Epidermal melanocyte (primary cell): Measurements from ENCODE around the gene ME2.
"Not testable (repeated sequence)": the region's sequence is repeated elsewhere in the genome, so short reads cannot be mapped to it uniquely, and the experiment has no call there.

Source experiments
- DNase-seq: peaks from one replicate; pipeline ENCODE4 v3.0.0; 2011; ENCODE audit warnings: low spot score; ENCODE audit not compliant: insufficient read length

The ME2 gene

DNA sequence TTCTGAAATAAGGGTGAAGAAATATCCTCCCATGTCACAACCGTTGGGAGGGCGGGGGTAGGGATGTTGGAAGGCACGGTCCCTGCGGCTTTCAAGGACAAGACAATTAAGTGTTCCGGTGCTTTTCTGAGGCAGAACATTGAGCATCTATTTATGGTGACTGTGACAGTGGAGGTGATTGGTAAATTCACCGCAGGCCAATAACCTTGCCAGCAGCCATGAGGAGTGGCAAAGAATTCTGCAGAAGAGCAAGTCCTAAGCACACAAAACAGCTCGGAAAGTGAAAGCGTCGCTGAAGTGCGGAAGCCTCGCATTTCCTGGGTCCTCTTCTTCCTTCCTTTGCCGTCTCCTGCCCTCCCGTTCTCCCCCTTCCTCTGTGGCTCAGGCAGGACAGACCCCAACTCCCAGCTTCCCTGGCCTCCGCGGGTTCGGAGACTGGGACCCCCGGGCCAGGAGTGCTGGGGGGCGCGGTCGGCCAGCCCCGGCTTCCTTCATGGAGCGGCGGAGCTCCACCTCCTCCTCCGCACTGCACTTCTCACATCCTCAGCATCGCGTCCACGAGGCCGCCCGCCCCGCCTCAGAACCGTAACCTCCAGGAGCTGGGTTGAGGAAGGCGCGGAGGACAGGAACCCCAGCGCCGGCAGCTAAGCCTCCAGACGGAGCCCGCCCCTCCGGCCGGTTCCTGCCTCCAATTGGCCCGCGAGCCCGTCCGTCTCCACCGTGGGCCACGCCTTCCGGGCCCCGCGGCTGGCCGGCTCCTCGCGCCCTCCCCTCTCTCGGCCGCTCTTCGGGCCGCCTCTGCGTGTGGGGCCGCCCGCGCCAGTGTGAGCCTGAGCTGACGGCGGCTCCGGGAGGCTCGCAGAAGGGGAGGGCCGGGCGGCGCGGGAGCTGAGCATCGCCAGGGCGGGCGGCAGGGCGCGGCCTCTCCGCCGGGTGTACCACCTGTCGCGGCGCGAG, at the start of gene ME2:
ME2 (plus strand) TSS at position 774 of the 957 bp plus-strand sequence. CDS start 16,703 bp downstream, outside the sequence.
- DNase-seq = peak; percentile 75

DNA sequence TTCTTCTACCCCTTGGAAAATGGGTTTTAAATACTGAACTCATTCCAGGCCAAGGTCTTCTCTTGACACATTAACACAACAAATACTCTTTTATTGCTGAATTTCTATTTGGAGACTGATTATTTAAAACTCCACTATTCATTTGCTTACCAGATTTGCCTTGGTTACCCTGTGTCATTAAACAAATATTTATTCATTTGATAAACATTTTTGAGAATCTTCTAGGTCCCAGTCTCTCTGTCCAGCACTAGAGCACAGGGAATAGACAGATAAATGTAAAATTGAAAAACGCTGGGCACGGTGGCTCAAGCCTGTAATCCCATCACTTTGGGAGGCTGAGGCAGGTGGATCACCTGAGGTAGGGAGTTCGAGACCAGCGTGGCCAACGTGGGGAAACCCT, 49.3 kb upstream of the ME2 start:
- no peak for DNase-seq

DNA sequence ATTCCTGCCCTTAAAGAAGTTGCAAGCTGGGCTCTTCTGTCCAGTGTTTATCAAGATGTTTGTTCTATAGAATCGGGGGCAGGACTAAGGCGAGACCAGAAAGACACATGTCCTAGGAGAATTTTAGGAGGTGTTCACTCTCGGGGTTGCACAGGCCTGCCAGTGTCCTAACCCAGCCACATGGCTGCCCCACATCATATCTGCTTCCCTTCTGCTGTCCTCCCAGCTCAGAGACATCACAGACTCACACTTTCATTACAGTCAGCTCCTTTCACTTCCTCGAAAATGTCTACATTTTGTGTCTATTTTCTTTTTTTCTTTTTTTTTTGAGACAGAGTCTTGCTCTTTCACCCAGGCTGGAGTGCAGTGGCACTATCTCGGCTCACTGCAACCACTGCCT, 48.4 kb upstream of the ME2 start:
- DNase-seq = no peak

DNA sequence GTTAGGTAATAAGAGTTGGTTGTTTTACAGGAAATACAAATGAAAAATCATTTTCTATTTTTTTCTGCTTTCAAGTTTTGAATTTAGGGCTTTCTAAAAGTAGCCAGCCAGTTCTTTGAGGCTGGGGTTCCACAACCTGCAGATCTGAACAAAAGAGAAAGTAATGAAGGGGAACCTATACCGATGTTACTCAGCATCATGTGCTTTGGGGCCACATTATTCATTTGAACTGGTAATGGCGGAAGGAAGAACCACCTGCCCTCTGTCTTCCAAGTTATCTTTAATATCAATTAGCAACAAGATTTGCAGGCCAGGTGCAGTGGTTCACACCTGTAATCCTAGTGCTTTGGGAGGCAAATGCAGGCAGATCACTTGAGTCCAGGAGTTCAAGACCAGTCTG, 46.2 kb upstream of the ME2 start:
- no peak for DNase-seq

DNA sequence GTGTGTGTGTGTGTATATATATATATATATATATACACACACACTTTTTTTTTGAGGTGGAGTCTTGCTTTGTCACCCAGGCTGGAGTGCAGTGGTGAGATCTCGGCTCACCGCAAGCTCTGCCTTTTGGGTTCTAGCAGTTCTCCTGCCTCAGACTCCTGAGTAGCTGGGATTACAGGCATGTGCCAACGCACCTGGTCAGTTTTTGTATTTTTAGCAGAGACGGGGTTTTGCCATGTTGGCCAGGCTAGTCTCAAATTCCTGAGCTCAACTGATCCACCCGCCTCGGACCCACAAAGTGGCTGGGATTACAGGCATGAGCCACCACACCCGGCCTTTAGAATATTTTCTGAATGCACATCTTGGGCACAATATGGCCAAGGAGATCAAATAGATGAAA, 45.4 kb upstream of the ME2 start:
- not testable (repeated sequence) for DNase-seq

DNA sequence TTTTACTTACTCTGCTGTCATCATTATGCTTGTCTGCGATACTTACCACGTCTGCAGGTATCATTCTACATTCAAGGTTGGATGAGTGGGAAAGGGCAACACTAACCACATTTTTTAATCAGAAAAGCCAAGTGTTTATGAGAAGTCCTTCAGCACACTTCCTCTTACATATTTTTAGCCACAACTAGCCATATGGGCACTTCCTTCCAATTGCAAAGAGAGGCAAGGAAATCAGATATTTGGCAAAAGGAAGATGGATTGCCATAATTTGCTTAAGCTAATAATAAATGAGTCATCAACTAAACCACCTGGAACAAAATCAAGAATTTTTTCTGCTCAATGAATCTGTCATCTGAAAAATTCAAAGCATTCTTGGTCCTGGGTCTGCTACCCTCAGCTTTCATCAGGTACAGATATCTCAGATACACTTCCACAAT, 42.4 kb upstream of the ME2 start:
- DNase-seq = no peak

DNA sequence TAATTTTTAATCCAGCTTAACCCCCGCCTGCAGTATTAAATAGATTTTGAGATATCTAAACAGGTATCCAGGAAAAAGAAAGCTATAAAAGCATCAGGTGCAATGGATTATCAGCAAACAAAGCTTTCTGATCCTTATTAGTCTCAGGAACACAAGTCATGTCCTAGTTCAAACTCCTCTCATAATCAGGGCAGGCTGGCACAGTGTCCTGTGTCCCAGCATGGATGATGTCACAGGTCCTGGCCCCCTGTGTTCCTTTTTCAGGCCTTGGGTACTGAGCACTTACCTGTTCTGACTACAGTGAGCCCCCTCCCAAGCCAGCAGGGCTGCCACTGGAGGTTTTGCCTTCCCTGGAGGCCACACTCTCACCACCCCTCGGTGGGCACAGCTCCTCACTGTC, 39.6 kb upstream of the ME2 start:
- DNase-seq = no peak

DNA sequence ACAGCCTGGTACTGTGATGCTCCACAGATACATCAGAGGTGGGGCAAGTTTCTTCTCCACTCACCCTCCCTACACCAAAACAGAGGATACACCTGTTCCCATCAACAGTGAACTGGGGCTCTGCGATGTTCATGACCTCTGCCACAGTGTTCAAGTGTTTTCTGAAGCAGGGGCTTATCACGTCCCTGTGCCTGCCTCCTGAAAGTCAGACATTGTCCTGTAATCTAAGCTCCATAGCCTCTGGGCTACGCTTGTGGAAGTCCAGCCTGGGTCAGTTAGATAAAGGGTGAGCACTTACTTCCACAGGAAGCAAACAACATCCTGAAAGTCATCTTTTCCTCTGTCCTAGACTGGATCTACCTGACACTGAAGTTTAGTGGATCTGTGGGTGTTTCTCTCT, 38.9 kb upstream of the ME2 start:
- DNase-seq = no peak

DNA sequence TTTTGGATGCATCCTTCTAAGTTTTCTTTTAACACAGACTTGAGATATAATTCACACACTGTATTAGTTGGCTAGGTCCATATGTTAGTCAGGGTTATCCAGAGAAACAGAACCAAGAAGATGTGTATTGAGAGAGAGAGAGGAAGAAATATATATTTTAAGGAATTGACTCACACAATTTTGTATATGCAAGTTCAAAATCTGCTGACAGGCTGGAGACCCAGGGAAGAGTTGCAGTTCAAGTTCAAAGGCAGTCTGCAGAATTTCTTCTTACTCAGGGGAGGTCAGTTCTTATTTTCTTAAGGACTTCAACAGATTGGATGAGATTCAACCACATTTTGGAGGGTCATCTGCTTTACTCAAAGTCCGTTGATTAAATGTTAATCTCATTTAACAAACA, 36.1 kb upstream of the ME2 start:
- no peak for DNase-seq

DNA sequence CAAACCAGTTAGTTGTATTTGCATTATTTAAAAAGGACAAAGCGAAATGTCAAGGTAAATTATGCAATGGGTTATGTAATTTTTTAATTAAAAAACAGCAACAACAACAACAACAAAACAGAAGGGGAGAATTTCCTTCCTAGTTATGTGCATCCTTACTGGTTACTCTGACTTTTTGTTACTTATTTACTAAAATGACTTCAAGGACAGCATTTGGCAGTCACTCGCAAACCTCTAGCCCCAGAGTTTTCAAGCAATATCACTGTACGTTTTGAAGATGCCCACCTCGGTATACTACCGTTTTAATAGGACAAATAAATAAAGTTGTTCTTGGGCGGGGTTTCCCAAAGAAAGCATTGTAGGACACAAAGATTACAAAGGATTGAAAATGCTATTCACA, 34.4 kb upstream of the ME2 start:
- no peak for DNase-seq

DNA sequence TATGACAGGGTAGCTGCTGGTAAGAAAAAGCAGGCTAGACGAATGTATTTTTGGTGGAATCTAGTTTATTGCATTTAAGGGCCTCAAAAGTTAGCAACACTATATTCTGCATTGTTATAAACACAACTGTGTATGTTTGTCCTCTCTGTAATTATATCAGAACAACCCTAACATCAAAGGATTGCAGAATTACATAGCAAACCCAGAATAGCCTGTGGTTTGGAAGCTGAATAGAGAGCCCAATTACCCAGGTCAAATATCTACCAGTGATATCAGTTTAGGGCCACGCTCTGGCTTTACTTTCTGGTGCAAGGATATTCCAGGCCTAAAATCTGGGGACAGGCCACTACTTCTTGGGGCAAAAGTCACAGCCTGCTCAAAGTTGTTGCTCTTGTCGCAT, 34.0 kb upstream of the ME2 start:
- DNase-seq = no peak

DNA sequence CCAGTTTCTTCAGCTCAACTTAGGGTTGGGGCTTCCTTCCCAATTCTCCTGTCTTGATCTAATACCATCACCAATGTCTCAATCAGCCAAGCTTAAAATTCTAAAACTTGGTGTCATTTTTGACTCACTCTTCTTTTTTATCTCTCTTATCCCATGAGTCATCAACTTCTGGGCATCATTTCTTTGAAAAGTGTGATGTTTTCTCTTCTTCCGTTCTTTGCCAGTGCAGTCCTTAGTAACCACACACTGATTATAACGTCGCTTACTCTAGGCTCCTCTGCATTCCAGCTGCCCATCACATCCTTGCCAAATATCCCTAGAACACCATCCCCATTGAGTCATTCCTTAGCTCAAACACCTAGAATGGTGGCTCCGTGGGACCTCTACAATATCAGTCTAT, 31.7 kb upstream of the ME2 start:
- no peak for DNase-seq

DNA sequence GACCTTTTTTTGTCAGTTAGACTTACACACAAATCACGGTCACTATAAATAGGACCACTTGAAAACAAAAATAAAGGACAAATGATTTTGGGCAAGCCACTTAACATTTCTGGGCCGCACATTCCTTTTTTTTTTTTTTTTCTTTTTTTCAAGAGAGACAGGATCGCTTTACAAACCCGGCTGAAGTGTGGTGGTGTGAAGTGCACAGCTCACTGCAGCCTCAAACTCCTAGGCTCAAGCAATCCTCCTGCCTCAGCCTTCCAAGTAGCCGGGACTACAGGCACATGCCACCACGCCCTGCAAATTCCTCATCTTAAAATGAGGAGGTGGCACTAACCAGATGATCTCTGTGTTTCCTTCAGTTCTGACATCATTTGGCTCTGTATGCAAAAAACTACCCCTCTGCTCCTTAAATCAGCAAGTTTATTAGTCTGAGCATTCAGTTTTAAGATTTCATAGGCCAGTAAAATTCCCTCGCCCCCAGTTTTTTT, 30.8 kb upstream of the ME2 start:
- no peak for DNase-seq

DNA sequence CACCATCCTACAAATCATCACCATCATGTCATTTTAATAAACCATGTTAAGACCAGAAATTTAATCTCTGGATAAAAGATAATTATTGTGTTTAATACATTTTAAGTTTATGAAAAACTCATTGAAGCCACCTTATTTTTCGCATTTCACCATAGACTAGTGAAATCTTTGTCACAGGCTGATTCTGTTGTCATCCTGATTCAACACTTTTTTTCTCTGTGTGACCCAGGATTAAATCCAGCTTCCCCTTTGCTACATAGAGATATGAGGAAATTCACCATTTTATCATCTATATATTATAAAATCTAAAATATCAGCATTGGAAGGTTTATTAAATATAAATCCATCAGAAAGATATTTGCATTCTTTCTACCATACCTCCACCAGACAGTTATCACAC, 29.9 kb upstream of the ME2 start:
- no peak for DNase-seq

DNA sequence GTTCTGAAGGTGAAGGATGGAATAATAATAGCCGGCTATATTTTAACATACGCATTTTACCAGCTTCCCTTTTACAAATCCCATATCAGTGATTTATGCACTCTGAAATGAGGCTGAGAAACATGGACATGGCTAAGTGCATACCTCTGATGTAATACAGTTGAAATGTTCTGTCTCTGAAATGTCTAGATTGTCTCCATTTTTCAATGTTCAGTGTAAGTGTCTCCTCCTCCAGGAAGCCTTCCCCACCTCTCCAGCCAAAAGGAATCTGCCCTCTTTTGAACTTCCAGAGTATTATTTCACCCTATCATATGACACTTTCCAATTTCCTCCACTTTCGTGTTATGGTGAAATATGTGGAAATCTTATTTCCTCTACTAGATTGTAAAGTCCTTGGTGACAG, 29.5 kb upstream of the ME2 start:
- DNase-seq = no peak

DNA sequence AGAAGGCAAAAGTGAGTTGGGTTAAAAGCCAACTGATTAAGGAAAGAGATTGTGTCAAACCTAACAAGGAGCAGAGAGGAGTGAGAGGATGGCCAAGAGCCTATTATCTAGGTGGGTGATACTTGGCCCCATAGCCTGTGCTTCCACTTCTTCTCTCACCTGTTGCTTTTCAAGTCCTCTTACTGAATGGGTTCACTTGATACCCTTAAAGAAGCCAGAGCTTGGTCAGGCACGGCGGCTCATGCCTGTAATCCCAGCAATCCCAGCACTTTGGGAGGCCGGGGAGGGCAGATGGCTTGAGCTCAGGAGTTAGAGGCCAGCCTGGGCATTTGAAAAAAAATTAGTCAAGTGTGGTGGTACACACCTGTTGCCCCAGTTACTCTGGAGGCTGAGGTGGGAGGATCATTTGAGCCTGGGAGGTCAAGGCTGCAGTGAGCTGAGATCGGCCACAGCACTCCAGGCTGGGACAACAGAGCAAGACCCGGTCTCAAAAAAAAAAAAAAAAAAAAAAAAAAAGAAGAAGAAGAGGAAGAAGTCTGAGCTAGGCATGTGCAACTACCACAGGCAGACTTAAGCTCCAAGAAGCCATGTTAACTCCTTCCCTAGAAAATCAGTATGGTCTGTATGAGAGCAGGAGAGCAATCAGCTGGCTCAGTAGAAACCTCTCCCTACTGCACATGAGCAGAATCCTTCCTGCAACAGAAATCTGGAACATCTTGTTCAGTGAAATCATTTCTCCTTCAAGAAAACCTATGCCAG, 28.4 kb upstream of the ME2 start:
- DNase-seq = no peak

DNA sequence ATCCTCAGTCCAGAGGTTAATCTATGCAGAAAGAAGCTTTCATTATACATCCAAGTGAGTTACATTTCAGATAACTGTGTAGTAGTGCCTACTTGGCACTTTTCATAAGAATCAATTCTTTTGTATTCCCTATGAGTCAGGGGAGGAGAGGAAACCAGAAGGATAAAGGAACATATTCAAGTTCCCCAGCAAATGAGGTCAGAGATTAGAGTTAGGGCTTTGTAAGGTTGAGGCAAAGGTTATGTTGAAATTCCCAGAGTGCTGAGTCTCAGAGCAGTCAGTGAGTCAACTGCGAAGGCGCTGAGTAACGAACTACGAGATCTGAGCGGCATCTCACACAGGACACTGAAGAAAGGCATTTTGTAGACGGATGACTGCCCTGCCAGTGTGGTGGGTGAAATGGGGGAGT, 25.1 kb upstream of the ME2 start:
- DNase-seq = peak; percentile 24

DNA sequence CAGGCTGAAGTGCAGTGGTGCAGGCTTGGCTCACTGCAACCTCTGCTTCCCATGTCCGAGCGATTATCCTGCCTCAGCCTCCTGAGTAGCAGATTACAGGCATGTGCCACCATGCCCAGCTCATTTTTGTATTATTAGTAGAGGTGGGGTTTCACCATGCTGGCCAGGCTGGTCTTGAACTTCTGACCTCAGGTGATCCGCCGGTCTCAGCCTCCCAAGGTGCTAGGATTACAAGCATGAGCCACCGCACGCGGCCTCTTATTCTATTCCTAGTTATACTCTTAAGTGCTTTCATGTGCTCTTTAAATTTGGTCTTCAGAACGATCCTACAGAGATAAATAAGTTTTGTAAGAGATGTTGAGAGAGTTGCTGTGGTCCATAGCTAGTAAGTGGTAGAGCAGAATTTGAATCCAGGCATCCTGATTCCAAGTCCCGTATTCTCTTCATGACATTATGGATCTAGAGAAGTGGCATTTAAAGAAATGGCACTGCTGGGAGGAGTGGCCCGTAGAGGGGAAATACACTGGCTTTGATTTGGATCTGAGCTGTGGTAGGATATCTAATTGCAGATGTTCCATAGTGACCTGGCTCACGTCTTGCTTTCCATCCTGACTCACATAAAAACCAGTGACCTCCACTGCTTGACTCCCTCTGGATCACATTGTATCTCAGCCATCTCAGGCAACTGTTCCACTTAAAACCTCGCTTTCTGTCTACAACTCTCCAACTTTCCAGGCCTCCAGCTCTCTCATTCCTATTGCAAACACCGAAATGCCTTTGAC, 22.8 kb upstream of the ME2 start:
- no peak for DNase-seq

DNA sequence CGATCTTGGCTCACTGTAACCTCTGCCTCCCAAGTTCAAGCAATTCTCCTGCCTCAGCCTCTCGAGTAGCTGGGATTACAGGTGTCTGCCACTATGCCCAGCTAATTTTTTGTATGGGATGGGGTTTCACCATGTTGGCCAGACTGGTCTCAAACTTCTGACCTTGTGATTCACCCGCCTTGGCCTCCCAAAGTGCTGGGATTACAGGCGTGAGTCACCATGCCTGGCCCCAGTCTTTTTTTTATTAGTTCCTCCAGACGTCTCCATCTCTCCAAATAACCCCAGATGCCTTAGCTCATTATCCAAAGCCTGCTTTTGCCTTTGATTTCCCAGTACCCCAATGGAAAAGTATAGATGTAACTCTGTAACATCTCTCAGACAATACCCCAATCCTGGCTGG, 21.8 kb upstream of the ME2 start:
- DNase-seq = not testable (repeated sequence)

DNA sequence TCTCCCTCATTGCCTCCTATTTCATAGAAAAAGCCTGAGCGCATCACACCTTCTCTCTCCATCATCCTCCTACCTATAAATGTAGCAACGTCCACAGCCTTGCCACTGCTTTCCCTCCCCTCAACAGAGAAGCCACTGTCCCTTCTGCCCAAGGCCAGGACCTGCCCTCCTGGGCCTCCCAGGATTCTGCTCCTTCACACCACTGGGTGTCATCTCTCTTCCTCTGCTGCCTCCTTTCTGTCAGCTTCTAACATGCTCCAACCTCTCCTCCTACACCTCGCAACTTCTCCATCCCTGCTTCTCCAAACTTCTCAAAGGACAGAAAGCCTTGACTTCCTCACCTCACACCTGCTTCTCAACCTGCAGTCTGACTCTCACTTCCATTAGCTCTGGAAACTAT, 21.2 kb upstream of the ME2 start:
- no peak for DNase-seq

DNA sequence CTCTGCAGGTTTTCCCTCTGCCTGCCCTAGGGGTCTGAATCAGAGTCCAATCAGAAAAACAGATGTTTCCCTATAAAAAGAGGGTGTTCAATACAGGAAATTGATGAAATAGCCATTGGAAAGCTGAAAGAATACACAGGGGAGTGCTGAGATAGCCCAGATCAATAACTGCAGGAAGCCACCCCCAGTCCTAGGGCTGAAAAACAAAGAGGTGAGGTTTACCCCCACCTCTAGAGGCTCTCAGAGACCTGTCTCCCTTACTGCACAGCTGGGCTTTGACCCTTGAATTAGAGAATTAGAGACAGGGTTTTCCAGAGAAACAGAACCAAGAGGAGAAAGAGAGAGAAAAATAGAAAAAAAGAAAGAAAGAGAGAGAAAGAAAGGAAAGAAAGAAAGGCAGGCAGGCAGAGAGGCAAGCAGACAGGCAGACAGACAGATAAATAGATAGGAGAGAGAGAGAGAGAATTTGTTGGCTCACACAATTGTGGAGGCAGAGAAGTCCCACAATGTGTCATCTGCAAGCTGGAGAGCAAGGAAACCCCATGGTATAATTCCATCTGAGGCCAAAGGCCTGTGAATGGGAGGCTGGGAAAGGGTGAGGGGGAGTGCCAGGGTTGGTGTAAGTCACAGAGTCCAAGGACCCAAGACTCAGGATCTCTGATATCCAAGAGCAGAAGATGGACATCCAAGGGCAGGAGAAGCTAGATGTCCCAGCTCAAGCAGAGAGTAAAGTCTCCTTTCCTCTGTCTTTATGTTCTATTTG, 18.9 kb upstream of the ME2 start:
- no peak for DNase-seq
